ENCODE measurements around the gene EPAS1. TPM values are rescaled to one million over a fixed set of nuclear protein-coding genes. Genes with fewer than 3 reads are reported as not detected.

Gene EPAS1
- total RNA-seq, 1 donor from 2014 or later = 4.4 TPM

DNA sequence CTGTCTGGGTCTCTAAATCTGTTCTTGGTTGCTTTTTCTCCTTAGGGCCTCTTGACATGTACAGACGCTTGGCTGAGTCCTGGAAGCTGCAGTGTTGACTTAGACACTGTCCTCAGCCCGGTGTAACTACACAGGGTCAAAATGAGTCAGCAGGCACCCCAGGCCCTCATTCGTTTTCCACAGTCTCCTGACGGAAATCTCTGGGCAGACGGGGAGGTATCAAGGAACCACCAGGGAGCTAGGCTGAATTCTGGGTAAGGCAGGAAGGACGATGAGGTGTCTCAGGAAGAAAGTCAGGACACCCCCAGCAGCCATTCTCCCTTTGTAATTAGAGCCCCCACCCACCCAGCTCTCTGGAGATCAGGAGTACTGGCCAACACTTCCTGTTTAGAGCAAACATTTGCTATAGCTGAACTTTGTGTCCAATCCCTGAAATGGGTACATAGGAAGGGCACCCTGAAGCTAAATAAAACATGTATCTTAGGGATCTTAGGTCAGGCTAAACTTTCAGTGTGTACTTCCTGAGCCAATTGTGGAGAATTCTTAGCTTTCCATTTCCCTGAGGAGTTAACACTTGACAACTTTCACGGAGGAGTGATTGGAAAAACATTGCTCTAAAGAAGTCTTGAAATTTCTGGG is 23.9 kb upstream of the EPAS1 start:
- DNase-seq (ENCODE audit: low spot score in 2 of 2, unreplicated experiment in 2 of 2) = no peak
- no peaks in the 10 kb centered on the region for H3K36me3 Mint-ChIP-seq
- H3K27ac Mint-ChIP-seq = peak overlapping the region; percentile 24
- H3K27me3 Mint-ChIP-seq (ENCODE audit: low read depth) = no peaks in the 10 kb centered on the region
- H3K4me3 Mint-ChIP-seq = no peak overlapping the region
- H3K4me1 Mint-ChIP-seq = peaks cover 14% of the 10 kb centered on the region
- H3K9me3 Mint-ChIP-seq = no peaks in the 10 kb centered on the region
- TF ChIP-seq, protein P1, sequence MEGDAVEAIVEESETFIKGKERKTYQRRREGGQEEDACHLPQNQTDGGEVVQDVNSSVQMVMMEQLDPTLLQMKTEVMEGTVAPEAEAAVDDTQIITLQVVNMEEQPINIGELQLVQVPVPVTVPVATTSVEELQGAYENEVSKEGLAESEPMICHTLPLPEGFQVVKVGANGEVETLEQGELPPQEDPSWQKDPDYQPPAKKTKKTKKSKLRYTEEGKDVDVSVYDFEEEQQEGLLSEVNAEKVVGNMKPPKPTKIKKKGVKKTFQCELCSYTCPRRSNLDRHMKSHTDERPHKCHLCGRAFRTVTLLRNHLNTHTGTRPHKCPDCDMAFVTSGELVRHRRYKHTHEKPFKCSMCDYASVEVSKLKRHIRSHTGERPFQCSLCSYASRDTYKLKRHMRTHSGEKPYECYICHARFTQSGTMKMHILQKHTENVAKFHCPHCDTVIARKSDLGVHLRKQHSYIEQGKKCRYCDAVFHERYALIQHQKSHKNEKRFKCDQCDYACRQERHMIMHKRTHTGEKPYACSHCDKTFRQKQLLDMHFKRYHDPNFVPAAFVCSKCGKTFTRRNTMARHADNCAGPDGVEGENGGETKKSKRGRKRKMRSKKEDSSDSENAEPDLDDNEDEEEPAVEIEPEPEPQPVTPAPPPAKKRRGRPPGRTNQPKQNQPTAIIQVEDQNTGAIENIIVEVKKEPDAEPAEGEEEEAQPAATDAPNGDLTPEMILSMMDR (IDR thresholded peaks at IDR 0.05; ENCODE audit: unreplicated experiment) = no peak

DNA sequence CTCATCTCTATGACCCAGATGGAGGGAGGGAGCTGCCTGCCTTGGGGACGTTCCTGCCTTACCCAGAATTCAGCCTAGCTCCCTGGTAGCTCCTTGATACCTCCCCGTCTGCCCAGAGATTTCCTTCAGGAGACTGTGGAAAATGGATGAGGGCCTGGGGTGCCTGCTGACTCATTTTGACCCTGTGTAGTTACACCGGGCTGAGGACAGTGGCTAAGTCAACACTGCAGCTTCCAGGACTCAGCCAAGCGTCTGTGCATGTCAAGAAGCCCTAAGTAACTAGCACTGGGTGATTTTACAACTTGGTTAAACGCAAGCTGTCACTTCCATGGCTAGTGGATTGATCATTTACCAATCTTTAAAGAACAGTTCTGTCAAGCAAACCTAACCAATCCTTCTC is 23.3 kb upstream of the EPAS1 start:
- DNase-seq (ENCODE audit: low spot score in 2 of 2, unreplicated experiment in 2 of 2) = no peak
- H3K4me1 Mint-ChIP-seq = peaks cover 14% of the 10 kb centered on the region
- H3K27ac Mint-ChIP-seq = no peak overlapping the region
- H3K27me3 Mint-ChIP-seq (ENCODE audit: low read depth) = no peaks in the 10 kb centered on the region
- no peaks in the 10 kb centered on the region for H3K36me3 Mint-ChIP-seq
- no peak overlapping the region for H3K4me3 Mint-ChIP-seq
- H3K9me3 Mint-ChIP-seq = no peaks in the 10 kb centered on the region
- TF ChIP-seq, protein P1 (IDR thresholded peaks at IDR 0.05; ENCODE audit: unreplicated experiment) = no peak

DNA sequence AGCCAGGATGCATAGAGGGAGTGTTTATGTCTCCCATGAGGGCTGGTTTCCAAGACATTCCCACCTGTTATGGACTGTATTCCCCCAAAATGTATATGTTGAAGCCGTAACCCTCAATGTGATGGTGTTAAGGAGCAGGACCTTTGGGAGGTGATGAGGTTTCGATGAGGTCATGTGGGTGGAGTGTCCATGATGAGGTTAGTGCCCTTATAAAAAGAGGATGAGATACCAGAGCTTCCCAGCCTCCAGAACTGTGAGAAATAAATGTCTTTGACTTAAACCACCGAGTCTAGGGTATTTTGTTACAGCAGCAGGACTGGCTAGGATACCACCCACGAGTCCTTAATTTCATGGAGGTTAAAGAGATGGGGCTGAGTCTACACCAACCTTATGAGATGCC is 22.6 kb upstream of the EPAS1 start:
- Mint-ChIP-seq H3K4me3 (no peak overlapping the region), H3K4me1 (peaks cover 14% of the 10 kb centered on the region)

DNA sequence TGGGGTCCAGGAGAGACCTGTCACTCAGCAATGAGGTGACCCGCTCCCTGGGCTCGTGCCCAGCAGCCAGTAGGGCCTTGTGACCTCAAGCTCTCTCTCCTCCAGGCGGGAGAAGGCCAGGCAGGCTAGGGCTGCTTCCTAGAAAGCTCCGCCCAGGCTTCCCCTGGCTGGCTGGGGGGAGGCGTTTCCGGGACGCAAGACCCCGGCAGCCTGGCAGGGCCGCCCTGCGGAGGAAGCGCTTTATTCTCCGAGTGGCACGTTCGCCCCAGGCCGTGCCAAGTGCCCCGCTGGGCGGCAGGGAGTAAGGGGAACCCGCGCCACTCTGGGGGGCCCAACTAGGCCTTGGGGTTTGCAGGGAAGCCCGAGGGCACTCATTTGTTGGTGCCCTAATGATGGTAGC is 21.2 kb upstream of the EPAS1 start:
- H3K27me3 Mint-ChIP-seq (ENCODE audit: low read depth) = no peaks in the 10 kb centered on the region
- H3K4me3 Mint-ChIP-seq = no peak overlapping the region
- no peaks in the 10 kb centered on the region for H3K9me3 Mint-ChIP-seq
- TF ChIP-seq, protein P1 (IDR thresholded peaks at IDR 0.05; ENCODE audit: unreplicated experiment) = no peak
- H3K36me3 Mint-ChIP-seq = no peaks in the 10 kb centered on the region
- DNase-seq (ENCODE audit: low spot score in 2 of 2, unreplicated experiment in 2 of 2) = no peak
- peaks cover 14% of the 10 kb centered on the region for H3K4me1 Mint-ChIP-seq
- H3K27ac Mint-ChIP-seq = no peak overlapping the region

More for the DNA sequence above, 22.6 kb upstream of the EPAS1 start:
- no peaks in the 10 kb centered on the region for H3K36me3 Mint-ChIP-seq
- no peaks in the 10 kb centered on the region for H3K27me3 Mint-ChIP-seq (ENCODE audit: low read depth)
- no peak for DNase-seq (ENCODE audit: low spot score in 2 of 2, unreplicated experiment in 2 of 2)
- TF ChIP-seq, protein P1 (IDR thresholded peaks at IDR 0.05; ENCODE audit: unreplicated experiment) = no peak
- no peaks in the 10 kb centered on the region for H3K9me3 Mint-ChIP-seq
- no peak overlapping the region for H3K27ac Mint-ChIP-seq

DNA sequence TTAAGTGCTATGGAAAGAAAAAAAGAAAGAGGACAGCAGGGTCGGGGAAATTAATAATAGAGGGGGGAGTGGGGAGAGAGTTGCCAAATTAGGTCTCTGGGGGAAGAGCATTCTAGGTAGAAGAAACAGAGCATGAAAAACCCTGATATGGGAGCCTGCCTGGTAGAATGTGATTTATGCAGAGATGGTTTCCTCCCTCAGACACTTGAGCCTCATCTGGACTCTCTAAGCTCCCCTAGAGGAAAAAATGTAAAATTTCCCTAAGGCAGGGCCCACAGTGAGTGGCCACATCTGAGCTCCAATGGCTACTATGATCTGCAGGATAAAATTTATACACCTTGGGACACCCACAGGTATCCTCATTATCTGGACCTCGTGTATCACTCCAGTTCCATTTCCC is 20.6 kb upstream of the EPAS1 start:
- no peak for DNase-seq (ENCODE audit: low spot score in 2 of 2, unreplicated experiment in 2 of 2)
- TF ChIP-seq, protein P1 (IDR thresholded peaks at IDR 0.05; ENCODE audit: unreplicated experiment) = no peak
- Mint-ChIP-seq H3K4me3 (no peak overlapping the region), H3K9me3 (no peaks in the 10 kb centered on the region), H3K27me3 (ENCODE audit: low read depth) (no peaks in the 10 kb centered on the region), H3K27ac (no peak overlapping the region), H3K36me3 (no peaks in the 10 kb centered on the region), H3K4me1 (peaks cover 14% of the 10 kb centered on the region)

Data from mesothelial cell of epicardium (in vitro differentiated cells).